DMS53 treated with DMSO at 0.1 percent for 48 hours (cell line): ENCODE results near the gene CARD6.
A peak's percentile ranks its signal among the peaks of the same experiment; 100 is the strongest.
"Not testable (repeated sequence)": the region's sequence is repeated elsewhere in the genome, so short reads cannot be mapped to it uniquely, and the experiment has no call there.

Source experiments
- DNase-seq: peaks from one replicate; lab custom pipeline; 2025; ENCODE audit not compliant: unreplicated experiment; lab: John Stamatoyannopoulos, UW

Gene CARD6, protein sequence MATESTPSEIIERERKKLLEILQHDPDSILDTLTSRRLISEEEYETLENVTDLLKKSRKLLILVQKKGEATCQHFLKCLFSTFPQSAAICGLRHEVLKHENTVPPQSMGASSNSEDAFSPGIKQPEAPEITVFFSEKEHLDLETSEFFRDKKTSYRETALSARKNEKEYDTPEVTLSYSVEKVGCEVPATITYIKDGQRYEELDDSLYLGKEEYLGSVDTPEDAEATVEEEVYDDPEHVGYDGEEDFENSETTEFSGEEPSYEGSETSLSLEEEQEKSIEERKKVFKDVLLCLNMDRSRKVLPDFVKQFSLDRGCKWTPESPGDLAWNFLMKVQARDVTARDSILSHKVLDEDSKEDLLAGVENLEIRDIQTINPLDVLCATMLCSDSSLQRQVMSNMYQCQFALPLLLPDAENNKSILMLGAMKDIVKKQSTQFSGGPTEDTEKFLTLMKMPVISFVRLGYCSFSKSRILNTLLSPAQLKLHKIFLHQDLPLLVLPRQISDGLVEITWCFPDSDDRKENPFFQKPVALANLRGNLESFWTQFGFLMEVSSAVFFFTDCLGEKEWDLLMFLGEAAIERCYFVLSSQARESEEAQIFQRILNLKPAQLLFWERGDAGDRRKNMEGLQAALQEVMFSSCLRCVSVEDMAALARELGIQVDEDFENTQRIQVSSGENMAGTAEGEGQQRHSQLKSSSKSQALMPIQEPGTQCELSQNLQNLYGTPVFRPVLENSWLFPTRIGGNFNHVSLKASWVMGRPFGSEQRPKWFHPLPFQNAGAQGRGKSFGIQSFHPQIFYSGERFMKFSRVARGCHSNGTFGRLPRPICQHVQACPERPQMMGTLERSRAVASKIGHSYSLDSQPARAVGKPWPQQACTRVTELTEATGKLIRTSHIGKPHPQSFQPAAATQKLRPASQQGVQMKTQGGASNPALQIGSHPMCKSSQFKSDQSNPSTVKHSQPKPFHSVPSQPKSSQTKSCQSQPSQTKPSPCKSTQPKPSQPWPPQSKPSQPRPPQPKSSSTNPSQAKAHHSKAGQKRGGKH

DNA sequence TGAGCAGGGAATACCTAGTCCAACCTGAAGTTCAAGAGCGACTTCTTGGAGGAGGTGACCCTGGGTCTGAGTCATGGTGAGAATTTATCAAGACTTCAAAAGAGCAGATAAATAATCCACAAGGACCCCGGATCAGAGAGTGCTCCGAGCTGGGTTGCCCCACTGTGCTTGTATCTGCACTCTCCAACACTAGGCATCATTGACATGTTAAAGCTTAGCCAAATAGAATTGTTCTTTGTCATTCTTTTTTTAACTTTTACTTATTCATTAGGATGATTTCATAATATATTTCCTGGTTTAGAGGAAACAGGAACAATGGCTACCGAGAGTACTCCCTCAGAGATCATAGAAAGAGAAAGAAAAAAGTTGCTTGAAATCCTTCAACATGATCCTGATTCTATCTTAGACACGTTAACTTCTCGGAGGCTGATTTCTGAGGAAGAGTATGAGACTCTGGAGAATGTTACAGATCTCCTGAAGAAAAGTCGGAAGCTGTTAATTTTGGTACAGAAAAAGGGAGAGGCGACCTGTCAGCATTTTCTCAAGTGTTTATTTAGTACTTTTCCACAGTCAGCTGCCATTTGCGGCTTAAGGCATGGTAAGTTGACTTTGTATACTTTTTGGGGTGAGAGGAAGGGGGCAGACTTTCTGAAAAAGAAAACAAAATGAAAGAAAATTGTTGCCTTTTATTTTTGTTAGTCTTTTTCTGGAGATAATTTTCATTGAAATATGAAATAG, at the start of gene CARD6:
Gene CARD6, plus strand, starts transcription at position 300 of the 738 bp plus-strand sequence. Its CDS starts 16 bp downstream, at position 316.
- DNase-seq, result peak; percentile 22

DNA sequence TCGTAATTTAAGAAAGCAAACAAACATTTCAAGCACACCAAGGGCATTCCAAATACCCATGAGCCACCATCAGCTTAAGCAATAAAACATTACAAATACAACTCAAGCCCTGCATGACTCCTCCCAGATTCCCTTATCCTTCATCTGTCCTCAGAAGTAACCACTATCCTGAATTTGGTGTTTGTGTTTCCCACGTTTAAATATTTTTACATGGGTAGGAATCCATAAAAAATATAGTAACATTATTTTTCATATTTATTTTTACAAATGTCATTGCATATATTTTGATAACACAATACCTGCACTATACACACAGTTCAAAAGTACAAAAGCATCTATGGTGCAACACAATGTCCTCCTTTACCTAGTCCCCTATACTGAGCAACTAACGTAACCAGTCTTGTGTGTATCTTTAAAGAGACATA, 49.4 kb upstream of the CARD6 start:
- no peak for DNase-seq

DNA sequence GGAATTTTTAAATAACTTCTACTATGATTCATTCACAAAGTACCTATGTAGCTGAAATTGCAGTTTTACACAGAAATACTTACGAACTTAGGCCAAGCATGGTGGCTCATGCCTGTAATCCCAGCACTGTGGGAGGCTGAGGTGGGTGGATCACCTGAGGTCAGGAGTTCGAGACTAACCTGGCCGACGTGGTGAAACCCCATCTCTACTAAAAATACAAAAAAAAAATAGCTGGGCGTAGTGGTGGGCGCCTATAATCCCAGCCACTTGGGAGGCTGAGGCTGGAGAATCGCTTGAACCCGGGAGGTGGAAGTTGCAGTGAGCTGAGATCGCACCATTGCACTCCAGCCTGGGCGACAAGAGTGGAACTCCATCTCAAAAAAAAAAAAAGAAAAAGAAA, 48.5 kb upstream of the CARD6 start:
- not testable (repeated sequence) for DNase-seq

DNA sequence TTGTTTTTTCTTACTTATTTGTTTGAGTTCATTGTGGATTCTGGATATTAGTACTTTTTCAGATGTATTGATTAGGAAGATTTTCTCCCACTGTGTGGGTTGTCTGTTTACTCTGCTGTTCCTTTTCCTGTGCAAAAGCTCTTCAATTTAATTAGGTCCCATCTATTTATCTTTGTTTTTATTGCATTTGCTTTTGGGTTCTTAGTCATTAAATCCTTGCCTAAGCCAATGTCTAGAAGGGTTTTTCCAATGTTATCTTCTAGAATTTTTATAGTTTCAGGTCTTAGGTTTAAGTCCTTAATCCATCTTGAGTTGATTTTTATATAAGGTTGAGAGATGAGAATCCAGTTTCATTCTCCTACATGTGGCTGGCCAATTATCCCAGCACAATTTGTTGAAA, 46.8 kb upstream of the CARD6 start:
- DNase-seq, result not testable (repeated sequence)

DNA sequence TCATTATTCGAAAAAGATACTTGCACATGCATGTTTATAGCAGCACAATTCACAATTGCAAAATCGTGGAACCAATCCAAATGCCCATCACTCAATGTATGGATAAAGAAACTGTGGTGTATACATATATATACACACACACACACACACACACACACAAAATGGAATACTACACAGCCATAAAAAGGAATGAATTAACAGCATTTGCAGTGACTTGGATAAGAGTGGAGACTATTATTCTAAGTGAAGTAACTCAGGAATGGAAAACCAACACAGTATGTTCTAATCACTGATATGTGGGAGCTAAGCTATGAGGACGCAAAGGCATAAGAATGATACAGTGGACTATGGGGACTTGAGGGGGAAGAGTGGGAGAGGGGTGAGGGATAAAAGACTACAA, 46.3 kb upstream of the CARD6 start:
- not testable (repeated sequence) for DNase-seq

DNA sequence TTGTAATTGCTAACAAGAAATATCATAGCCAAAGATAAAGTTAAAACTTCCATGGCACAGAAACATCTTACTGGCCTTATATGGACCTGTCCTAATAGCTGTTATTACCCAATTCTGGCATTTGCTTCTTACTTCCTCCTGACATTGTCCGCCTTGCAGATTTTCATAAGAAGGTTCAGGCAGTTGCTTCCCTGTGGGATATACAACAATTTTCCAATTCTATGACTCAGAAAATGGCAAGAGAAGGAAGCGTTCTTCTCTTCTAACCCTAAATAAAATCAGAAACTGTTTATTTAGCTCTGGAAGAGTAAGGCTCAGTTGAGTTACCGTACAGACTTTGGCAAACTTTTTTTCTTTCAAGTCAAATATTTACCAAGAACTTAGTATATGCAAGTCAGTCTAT, 44.7 kb upstream of the CARD6 start:
- no peak for DNase-seq

DNA sequence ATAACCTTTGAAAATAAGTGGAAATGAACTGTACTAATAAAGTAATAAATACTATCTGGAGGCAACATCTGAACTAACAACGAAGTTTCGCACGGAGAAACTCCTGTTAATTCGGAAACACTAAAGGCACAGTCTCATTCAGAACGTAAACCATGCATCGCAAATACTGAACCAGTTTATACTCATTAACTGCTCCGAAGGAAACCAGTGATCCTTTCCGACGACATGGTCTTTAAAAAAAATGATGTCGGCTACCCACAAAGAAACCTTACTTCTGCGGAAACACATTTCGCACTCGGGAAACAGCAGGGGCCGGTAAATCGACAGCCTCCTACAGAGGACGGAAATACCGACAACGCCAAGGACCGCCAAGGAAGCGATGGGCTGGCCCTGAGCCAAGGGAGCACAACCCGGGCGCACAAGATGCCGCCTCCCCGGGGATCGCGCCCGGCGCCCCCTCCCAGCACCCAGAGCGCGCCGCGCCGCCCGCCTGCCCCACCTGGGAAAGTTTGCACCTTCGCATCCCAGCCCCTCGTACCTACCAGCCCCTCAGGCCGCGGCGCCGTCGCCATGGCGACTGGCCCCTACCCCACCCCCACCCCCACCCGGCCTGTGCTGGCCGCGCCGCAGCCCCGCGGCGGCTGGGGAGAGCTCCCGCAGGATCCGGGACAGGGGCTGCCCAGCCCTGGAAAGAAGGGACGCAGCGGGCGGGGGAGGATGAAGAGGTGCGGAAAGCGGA, 43.7 kb upstream of the CARD6 start:
- peak; percentile 22 for DNase-seq

DNA sequence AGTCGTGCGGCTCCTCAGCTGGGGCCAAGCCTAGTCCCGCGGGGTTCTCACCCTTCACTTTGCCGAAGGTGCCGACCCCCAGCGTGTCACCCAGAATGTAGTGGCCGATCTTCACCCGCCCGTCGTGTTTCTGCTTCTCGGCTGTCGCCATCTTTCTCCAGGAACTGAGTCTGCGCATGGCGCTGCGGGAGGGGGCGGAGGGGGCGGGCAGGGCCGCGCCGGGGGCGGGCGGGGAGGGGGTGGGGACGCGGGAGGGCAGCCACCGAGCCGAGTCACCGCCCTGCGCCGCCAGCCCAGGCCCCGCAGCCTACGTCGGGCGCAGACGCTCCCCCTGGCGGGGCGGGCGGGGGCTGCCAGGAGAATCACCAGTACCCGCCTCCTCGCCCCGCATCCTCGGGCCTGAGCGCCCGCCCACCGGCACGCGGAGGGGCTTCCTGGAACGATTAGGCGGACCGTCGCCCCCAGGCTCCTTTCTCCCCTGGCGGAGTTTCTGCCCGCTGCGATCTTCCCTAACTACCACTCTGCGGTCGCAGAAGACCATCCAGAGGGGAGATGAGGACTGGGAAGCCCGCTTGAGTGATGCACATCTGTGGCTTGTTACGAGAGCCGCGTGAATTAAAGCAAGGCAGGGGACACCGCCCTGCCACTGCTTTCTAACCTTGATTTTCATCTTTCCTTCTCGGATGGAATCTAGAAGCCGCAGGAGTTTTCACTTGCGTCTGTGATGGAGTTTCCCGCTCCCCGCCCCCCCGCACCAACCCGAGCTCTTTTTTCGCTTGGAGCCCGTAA, 43.0 kb upstream of the CARD6 start, which contains the start of gene PRKAA1:
Gene PRKAA1, minus strand, starts transcription at position 363 of the 789 bp plus-strand sequence. Its CDS starts 185 bp downstream, at position 178.
- peak; percentile 45 for DNase-seq

DNA sequence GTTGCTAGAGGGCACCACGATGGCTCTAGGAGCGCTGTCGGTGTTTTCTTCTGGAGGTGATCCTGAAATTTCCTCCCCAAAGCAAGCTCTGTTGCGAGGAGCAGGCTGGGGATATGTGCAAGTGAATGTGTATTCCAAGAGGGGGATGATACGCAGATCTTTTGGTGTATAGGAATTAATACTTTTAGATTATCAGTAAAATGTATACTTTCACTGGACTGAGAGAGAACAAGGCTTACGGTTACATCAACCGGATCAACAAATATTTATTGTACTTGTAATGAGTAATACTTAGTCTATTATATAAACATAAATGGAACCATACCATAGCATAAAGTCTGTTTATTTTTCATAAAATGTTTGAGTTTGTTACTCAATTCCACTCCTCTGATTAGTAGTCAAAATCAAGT, 42.4 kb upstream of the CARD6 start:
- no peak for DNase-seq

DNA sequence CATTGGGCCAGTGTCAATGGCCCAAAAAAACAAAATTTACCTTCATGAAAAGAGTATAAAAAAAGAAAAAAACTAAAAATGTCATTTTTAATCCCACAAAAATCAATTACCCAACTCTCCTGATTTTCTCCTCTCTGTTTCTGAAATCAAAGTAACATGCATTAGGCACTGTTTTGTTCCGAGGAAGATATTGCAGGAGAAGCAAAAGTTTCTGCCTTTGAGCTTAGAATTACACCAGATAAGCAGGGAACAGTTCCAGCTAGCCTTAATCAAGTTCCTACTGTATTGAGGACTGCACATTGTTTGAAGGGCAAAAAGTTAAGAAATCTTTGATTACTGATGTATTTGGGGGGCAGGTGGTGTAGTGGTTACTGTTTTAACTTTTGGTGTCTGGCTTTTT, 41.9 kb upstream of the CARD6 start:
- no peak for DNase-seq

DNA sequence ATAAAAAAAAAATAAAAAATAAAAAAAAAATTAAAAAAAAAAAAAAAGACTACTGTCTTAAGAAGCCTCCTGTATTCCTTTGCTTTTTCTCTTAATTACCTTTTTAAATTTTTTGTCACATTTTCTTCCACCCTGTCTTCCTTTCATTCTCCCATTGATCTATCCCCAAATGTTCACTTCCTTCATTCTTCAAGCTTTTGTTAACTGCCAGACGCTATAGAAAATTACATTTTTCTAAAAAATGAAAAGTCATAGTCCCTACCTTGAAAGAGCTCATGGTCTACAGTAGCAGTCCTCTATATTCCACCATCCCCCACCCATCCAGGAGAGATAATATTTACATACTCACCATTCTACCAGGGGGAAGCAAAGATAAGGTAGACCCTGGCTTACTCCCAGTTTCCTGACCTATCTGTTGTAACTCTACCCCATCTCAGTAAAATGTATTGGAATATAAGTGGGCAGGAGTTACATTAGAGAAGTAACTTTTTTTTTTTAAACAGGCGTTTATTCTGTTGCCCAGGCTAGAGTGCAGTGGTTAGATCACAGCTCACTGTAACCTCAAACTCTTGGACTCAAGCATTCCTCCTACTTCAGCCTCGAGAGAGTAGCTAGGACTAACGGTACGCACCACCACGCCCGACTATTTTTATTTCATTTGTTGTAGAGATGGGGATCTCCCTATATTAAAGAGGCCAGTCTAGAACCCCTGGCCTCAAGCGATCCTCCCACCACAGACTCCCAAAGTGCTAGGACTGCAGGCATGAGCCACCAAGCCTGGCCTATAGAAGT, 39.2 kb upstream of the CARD6 start:
- no peak for DNase-seq

DNA sequence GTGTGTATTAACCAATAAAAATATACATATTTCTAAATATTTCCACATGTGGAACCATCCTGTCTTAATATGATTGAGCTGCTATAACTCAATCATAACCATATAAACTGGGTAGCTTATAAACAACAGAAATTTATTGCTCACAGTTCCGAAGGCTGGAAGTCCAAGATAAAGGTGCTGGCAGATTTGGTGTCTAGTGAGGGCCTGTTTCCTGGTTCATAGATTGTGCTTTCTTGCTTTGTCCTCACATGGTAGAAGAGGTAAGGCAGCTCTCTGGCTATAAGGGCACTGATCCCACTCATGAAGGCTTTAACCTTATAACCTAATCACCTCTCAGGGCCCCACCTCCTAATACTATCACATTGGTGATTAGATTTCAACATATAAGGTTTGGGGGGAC, 29.0 kb upstream of the CARD6 start:
- no peak for DNase-seq

DNA sequence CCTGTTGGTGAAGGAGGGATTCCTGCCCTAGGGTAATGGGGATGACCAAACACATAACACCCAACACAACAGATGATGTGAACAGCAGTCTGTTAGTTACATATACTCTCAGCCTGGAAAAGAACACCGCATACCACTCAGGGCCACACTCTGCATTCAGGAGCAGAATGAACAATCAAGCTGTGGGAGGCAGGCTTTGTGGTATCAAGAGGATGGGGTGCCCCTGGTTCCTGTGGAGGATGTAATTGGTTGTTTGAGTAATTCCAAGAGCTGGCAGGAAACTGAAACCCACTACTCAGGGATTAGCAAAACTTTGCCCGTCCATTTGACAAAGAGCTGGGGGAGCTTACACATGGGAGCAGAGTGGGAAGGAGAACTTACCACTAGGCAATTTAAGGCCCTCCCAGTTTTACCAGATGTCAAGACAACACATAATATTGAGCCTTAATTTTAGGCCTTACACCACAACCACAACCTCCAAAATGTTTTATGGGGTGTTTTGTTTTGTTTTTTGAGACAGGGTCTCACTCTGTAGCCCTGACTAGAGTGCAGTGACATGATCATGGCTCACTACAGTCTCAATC, 27.4 kb upstream of the CARD6 start:
- no peak for DNase-seq

DNA sequence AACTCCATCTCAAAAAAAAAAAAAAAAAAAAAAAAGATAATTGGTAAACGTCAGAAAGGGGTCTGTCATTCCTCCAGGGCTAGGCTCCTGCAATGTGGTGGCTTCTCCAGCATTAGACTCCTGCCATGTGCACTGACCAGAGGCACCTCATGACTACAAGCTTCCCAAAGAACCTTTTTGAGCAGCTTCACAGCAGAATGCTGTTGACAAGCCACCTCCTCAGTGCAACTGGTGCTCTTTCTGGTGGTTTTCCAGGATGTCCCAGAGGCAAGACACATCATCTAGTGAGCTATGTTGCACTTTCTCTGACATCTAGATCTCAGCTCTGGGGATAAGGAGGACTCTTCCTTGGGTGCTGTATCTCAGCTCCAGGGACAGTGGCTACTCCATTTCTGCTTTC, 17.7 kb upstream of the CARD6 start:
- DNase-seq, result no peak

DNA sequence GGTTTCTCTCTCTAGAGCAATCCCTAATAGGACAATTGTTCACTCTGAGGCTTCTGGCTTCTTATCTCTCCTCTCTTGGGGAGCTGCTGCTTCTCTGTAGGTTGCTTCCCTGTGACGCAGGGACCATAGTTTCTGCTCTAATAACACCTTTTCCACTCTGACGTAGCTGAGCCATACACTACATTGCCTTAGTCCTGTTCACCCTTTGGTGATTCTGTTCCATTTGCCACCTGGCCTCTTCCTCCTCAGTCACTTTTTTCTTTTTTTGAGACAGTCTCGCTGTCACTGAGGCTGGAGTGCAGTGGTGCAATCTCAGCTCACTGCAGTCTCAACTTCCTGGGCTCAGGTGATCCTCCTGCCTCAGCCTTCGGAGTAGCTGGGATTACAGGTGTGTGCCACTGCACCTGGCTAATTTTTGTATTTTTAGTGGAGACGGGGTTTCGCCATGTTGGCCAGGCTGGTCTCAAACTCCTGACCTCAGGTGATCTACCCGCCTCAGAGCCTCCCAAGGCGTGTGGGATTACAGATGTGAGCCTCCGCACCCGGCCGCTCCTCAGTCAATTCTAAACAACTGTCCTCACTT, 15.6 kb upstream of the CARD6 start:
- DNase-seq, result not testable (repeated sequence)

DNA sequence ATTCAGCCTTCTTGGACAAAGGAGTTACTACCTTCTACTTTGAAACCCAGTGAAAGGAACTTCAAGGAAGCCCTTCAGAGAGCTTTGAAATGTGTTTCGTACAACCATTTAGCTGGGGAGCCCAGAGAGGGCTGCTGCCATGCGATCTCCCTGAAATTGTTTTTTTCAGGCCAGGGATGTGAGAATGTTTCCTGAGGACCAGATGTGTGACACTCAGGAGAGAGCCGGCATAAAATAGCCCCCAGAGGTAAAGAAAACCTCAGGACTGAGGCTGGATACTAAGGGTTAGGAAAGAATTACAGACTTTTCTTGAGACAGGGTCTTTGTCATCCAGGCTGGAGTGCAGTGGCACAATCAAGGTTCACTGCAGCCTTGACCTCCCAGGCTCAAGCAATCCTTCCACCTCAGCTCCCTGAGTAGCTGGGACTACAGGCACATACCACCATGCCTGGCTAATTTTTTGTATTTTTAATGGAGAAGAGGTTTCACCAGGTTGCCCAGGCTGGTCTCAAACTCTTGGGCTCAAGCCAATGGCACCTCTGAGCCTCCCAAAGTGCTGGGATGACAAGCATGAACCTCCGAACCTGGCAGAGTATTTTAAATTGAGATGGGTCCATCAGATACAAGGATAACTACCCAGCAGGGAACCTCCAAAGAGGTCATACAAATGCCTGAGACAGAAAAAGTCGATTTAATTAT, 14.5 kb upstream of the CARD6 start:
- DNase-seq, result no peak
